Parathyroid adenoma (tissue), 2 donors: ENCODE measurements around the gene PLPPR1.

Source experiments
- H2AFZ ChIP-seq: fragments of 300-600 bp; sonication (generic); one replicate; pipeline ENCODE4 v1.7.0; 2017; ENCODE audit warnings: antibody characterized with exemption, mild to moderate bottlenecking
- H3K27ac ChIP-seq: fragments of 300-600 bp; sonication (generic); one replicate; pipeline ENCODE4 v1.7.0; 2017
- H3K27me3 ChIP-seq: fragments of 300-600 bp; sonication (generic); one replicate; pipeline ENCODE4 v1.7.0; 2017; ENCODE audit warnings: low read length; ENCODE audit not compliant: control insufficient read depth, insufficient read depth
- H3K36me3 ChIP-seq: fragments of 300-600 bp; sonication (generic); one replicate; pipeline ENCODE4 v1.7.0; 2017; ENCODE audit warnings: low read length; ENCODE audit not compliant: control insufficient read depth, insufficient read depth
- H3K4me1 ChIP-seq: fragments of 300-600 bp; sonication (generic); one replicate; pipeline ENCODE4 v1.7.0; 2017; ENCODE audit warnings: control low read depth
- H3K4me2 ChIP-seq: fragments of 300-600 bp; sonication (generic); one replicate; pipeline ENCODE4 v1.7.0; 2017; ENCODE audit warnings: low read length
- H3K4me3 ChIP-seq: fragments of 300-600 bp; sonication (generic); one replicate; pipeline ENCODE4 v1.7.0; 2017; ENCODE audit warnings: low read depth, low read length
- H3K79me2 ChIP-seq: fragments of 300-600 bp; sonication (generic); one replicate; pipeline ENCODE4 v1.7.0; 2017; ENCODE audit warnings: control low read depth
- H3K9ac ChIP-seq: fragments of 300-600 bp; sonication (generic); one replicate; pipeline ENCODE4 v1.7.0; 2017; ENCODE audit warnings: mild to moderate bottlenecking
- H3K9me3 ChIP-seq: fragments of 300-600 bp; sonication (generic); one replicate; pipeline ENCODE4 v1.7.0; 2017; ENCODE audit warnings: low read length; ENCODE audit not compliant: control insufficient read depth
- TF ChIP-seq, protein P1 (sequence below): fragments of 300-600 bp; sonication (generic); IDR thresholded peaks from one replicate; pipeline ENCODE4 v1.7.0; 2017; ENCODE audit warnings: antibody characterized with exemption, mild to moderate bottlenecking
- donor health status: primary hyperparathyroidism.

The PLPPR1 gene

DNA sequence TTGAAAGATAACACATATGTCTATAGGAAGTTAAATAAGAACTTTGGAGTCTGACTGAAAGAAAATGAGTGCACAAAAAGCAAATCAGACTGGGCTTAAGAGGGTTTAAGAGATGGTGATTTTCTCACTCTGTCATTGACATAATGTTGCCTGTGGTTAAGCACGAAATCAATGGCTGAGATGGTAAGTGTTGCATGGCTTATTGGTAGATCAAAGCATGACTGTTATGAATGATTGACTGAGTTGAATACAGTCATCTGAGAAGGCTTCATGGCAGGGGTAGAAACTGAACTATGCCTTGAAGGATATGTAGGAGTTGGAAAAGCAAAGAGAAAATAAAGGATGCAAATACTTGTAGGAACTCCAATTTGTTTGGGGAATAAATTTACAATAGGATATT, 136.6 kb downstream of the PLPPR1 start:
- no peaks in the 10 kb centered on the region for H3K4me1 ChIP-seq
- no peak overlapping the region for H3K27ac ChIP-seq
- H3K9ac ChIP-seq = no peak overlapping the region
- H3K4me3 ChIP-seq = no peak overlapping the region
- no peak overlapping the region for H3K4me2 ChIP-seq
- no peak overlapping the region for H2AFZ ChIP-seq
- TF ChIP-seq, protein P1, sequence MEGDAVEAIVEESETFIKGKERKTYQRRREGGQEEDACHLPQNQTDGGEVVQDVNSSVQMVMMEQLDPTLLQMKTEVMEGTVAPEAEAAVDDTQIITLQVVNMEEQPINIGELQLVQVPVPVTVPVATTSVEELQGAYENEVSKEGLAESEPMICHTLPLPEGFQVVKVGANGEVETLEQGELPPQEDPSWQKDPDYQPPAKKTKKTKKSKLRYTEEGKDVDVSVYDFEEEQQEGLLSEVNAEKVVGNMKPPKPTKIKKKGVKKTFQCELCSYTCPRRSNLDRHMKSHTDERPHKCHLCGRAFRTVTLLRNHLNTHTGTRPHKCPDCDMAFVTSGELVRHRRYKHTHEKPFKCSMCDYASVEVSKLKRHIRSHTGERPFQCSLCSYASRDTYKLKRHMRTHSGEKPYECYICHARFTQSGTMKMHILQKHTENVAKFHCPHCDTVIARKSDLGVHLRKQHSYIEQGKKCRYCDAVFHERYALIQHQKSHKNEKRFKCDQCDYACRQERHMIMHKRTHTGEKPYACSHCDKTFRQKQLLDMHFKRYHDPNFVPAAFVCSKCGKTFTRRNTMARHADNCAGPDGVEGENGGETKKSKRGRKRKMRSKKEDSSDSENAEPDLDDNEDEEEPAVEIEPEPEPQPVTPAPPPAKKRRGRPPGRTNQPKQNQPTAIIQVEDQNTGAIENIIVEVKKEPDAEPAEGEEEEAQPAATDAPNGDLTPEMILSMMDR = no peak
- H3K9me3 ChIP-seq = no peaks in the 10 kb centered on the region
- no peaks in the 10 kb centered on the region for H3K36me3 ChIP-seq
- no peaks in the 10 kb centered on the region for H3K79me2 ChIP-seq
- no peaks in the 10 kb centered on the region for H3K27me3 ChIP-seq

DNA sequence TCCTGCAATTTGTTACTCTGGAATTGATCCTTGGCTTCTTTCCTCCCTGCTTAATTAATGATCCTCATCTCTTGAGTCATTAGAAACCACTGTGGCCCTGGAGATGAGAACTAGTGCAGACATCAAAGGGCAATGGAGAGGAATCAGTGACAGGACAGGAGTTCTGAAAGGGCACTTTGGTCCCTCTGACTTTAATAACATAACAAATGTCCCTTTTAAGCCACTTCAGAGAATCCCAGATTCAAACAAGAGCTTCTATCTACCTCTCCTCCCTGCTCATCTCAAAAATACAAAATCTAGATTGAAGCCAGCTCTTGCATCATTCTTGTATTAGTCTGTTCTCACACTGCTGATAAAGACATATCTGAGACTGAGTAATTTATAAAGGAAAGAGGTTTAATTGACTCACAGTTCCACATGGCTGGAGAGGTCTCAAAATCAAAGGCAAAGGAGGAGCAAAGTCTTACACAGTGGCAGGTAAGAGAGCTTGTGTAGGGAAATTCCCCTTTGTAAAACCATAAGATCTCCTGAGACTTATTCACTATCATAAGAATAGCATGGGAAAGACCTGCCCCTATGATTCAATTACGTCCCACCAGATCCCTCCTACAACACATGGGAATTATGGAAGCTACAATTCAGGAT, 139.1 kb downstream of the PLPPR1 start:
- no peaks in the 10 kb centered on the region for H3K4me1 ChIP-seq
- TF ChIP-seq, protein P1 = no peak
- H3K79me2 ChIP-seq = no peaks in the 10 kb centered on the region
- H3K36me3 ChIP-seq = no peaks in the 10 kb centered on the region
- H3K27me3 ChIP-seq = no peaks in the 10 kb centered on the region
- H3K9ac ChIP-seq = no peak overlapping the region
- H3K27ac ChIP-seq = no peak overlapping the region
- no peak overlapping the region for H3K4me3 ChIP-seq
- H2AFZ ChIP-seq = no peak overlapping the region
- H3K4me2 ChIP-seq = no peak overlapping the region
- H3K9me3 ChIP-seq = no peaks in the 10 kb centered on the region

DNA sequence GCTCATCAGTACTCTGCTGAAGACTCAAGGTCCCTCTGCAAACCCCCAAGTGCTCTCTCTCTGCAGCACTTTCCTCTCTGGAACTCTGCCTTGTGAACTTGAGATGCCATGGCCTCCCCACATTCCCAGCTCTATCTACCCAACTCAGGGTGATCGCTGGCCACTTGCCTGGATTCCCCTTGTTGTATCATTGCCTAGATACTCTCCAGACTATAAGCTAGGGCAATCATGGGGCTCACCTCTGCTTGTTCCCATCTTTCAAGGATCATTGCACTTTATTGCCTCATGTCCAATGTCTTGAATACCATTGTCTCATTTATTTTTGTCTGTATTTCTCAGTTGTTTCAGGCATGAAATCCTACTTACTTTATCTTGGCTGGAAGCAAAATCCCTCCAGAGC, 144.1 kb downstream of the PLPPR1 start:
- Histone ChIP-seq H3K4me2 (no peak overlapping the region), H3K36me3 (no peaks in the 10 kb centered on the region), H3K79me2 (no peaks in the 10 kb centered on the region), H3K4me1 (no peaks in the 10 kb centered on the region), H3K9ac (no peak overlapping the region), H3K27ac (no peak overlapping the region), H3K9me3 (no peaks in the 10 kb centered on the region), H3K27me3 (no peaks in the 10 kb centered on the region), H3K4me3 (no peak overlapping the region), H2AFZ (no peak overlapping the region)
- TF ChIP-seq, protein P1 = no peak

DNA sequence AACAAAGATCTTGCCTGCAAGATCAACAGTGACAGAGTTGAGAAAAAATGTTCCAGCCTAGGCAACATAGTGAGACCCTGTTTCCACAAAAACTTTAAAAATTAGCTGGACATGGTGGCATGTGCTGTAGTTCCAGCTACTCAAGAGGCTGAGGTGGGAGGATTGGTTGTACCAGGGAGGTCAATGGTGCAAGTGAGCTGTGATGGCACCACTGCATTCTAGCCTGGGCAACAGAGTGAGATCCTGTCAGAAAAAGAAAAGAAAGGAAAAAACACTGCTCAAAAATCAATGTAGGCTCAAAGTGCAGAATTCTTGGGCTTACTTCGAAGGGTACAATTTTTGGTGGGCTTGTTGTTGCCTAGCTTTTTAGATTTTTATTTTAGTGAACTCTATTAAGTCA, 145.4 kb downstream of the PLPPR1 start:
- Histone ChIP-seq H3K4me1 (no peaks in the 10 kb centered on the region), H3K4me3 (no peak overlapping the region), H3K79me2 (no peaks in the 10 kb centered on the region), H3K9ac (no peak overlapping the region), H3K36me3 (no peaks in the 10 kb centered on the region), H3K9me3 (no peaks in the 10 kb centered on the region), H3K27me3 (no peaks in the 10 kb centered on the region), H3K4me2 (no peak overlapping the region), H3K27ac (no peak overlapping the region), H2AFZ (no peak overlapping the region)
- TF ChIP-seq, protein P1 = no peak

DNA sequence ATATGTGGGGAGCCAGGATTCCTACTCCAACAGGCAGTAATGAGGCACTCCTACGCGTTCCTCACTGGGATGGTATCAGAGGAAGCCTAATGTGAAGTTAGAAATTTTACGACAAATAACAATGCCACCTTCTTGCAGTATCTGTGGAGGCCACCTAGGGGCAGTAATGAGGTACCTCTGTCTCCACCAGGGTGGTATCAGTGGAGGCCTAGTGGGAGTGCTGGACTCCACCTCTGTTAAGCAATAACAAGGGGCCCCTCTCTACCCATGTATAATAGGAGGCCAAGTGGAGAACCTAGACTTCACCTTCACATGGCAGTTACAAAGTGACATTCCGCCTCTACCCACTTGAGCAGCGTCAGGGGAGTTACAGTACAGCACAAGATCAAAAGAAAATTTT, 147.9 kb downstream of the PLPPR1 start:
- Histone ChIP-seq H3K9ac (no peak overlapping the region), H3K27ac (no peak overlapping the region), H3K9me3 (no peaks in the 10 kb centered on the region), H2AFZ (no peak overlapping the region), H3K27me3 (no peaks in the 10 kb centered on the region), H3K36me3 (no peaks in the 10 kb centered on the region), H3K4me3 (no peak overlapping the region), H3K79me2 (no peaks in the 10 kb centered on the region), H3K4me2 (no peak overlapping the region), H3K4me1 (no peaks in the 10 kb centered on the region)
- TF ChIP-seq, protein P1 = no peak
